ENCODE data around the gene ZNF524.

- TF ChIP-seq CTCF (IDR thresholded peaks at IDR 0.05; ENCODE audit: insufficient read depth, low read depth, low read length) = no peak
- no peak for TF ChIP-seq EZH2 (IDR thresholded peaks at IDR 0.05; ENCODE audit: insufficient read depth, low read length)
Observed at GRCh38 chr19:55616395-55616875, 16.3 kb downstream of the ZNF524 start.
